ENCODE measurements around the gene JAKMIP1. TPM values are rescaled to one million over a fixed set of nuclear protein-coding genes. Genes with fewer than 3 reads are reported as not detected.

JAKMIP1 gene
- total RNA-seq, 1 donor from 2014 or later, result 0.89 TPM

DNA sequence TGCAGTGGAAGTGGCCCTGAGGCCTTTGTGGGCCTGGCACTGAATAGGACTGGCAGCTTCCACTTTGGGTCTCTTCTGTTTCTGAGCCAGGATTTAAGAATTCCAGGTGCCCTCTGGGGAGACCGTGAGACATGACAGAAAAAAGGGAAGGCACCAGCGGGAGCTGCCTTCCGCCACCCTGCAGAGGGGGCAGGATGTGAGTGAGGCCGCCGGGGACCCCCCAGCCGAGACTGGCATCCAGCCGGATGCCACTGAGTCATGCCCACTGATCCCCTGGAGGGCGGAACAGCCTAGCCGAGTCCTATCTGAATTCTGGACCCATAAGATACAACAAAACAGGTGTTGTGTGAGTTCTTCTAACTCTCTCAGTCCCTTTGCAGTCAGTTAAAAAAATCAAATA, 223.4 kb downstream of the JAKMIP1 start:
- H3K4me3 Mint-ChIP-seq (ENCODE audit: low read depth), result no peak overlapping the region
- H3K27me3 Mint-ChIP-seq, result peaks cover 27% of the 10 kb centered on the region
- no peak for DNase-seq (ENCODE audit: low spot score, unreplicated experiment)
- H3K36me3 Mint-ChIP-seq (ENCODE audit: insufficient read depth), result no peaks in the 10 kb centered on the region
- TF ChIP-seq, protein P1, sequence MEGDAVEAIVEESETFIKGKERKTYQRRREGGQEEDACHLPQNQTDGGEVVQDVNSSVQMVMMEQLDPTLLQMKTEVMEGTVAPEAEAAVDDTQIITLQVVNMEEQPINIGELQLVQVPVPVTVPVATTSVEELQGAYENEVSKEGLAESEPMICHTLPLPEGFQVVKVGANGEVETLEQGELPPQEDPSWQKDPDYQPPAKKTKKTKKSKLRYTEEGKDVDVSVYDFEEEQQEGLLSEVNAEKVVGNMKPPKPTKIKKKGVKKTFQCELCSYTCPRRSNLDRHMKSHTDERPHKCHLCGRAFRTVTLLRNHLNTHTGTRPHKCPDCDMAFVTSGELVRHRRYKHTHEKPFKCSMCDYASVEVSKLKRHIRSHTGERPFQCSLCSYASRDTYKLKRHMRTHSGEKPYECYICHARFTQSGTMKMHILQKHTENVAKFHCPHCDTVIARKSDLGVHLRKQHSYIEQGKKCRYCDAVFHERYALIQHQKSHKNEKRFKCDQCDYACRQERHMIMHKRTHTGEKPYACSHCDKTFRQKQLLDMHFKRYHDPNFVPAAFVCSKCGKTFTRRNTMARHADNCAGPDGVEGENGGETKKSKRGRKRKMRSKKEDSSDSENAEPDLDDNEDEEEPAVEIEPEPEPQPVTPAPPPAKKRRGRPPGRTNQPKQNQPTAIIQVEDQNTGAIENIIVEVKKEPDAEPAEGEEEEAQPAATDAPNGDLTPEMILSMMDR (IDR thresholded peaks at IDR 0.05; ENCODE audit: unreplicated experiment), result no peak
- H3K27ac Mint-ChIP-seq, result no peak overlapping the region
- no peaks in the 10 kb centered on the region for H3K4me1 Mint-ChIP-seq (ENCODE audit: low read depth)
- no peaks in the 10 kb centered on the region for H3K9me3 Mint-ChIP-seq (ENCODE audit: low read depth)

DNA sequence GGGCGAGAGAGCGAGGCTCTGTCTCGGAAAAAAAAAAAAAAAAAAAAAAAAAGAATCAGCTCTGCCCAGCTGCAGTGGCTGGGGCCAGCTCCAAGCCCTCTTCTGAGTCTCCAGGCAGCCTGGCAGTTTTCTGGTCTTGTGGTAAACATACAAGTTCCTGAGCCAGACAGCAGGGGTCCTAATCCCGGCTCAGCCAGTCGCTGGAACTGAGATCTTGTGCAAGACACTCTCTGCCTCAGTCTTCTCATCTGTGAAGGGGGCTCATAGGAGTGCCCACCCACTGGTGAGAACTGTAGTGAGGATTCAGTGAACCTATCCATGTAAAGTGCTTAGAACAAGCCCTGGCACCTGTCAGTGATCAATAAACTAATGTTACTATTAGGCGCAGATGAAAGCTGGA, 223.9 kb downstream of the JAKMIP1 start:
- H3K27me3 Mint-ChIP-seq, result peaks cover 27% of the 10 kb centered on the region
- H3K9me3 Mint-ChIP-seq (ENCODE audit: low read depth), result no peaks in the 10 kb centered on the region
- TF ChIP-seq, protein P1 (IDR thresholded peaks at IDR 0.05; ENCODE audit: unreplicated experiment), result no peak
- no peak for DNase-seq (ENCODE audit: low spot score, unreplicated experiment)
- H3K4me3 Mint-ChIP-seq (ENCODE audit: low read depth), result no peak overlapping the region
- no peaks in the 10 kb centered on the region for H3K36me3 Mint-ChIP-seq (ENCODE audit: insufficient read depth)
- H3K4me1 Mint-ChIP-seq (ENCODE audit: low read depth), result no peaks in the 10 kb centered on the region
- no peak overlapping the region for H3K27ac Mint-ChIP-seq

Other genes starting within 250 kb of the JAKMIP1 start
- gene C4orf50, start 182.1 kb downstream of the JAKMIP1 start, total RNA-seq, result 0.18 and 0.19 TPM in 2 replicates
- gene WFS1, start 69.3 kb upstream of the JAKMIP1 start, total RNA-seq, result 31.3 and 37.9 TPM in 2 replicates

All from progenitor cell of endocrine pancreas (in vitro differentiated cells).